ENCODE data around the gene RBM25.

DNA sequence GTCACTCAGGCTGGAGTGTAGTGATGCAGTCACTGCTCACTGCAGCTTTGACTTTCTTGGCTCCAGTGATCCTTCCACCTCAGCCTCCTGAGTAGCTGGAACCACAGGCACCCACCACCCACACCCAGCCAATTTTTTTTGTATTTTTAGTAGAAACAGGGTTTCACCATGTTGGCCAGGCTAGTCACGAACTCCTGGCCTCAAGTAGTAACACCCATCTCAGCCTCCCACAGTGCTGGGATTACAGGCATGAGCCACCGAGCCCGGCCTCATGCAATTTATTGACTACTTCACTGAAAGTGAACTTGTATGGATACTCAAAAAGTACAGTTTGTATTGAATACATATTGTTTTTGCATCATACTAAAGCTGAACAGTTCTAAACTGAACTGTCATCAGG, 87.0 kb downstream of the RBM25 start:
- TF ChIP-seq, protein P1, sequence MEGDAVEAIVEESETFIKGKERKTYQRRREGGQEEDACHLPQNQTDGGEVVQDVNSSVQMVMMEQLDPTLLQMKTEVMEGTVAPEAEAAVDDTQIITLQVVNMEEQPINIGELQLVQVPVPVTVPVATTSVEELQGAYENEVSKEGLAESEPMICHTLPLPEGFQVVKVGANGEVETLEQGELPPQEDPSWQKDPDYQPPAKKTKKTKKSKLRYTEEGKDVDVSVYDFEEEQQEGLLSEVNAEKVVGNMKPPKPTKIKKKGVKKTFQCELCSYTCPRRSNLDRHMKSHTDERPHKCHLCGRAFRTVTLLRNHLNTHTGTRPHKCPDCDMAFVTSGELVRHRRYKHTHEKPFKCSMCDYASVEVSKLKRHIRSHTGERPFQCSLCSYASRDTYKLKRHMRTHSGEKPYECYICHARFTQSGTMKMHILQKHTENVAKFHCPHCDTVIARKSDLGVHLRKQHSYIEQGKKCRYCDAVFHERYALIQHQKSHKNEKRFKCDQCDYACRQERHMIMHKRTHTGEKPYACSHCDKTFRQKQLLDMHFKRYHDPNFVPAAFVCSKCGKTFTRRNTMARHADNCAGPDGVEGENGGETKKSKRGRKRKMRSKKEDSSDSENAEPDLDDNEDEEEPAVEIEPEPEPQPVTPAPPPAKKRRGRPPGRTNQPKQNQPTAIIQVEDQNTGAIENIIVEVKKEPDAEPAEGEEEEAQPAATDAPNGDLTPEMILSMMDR (IDR thresholded peaks at IDR 0.05) = no peak
- TF ChIP-seq POLR2AphosphoS5 (IDR thresholded peaks at IDR 0.05) = no peak

Measured in upper lobe of left lung (tissue), 4 donors.